Globus pallidus (tissue), 1 donor: ENCODE measurements around the gene OR2S2.
"Not testable (repeated sequence)": the region's sequence is repeated elsewhere in the genome, so short reads cannot be mapped to it uniquely, and the experiment has no call there.

Experiments
- DNase-seq: peaks from one replicate; pipeline ENCODE4 v3.0.0-alpha.2; 2015; ENCODE audit warnings: low spot score

OR2S2 gene

DNA sequence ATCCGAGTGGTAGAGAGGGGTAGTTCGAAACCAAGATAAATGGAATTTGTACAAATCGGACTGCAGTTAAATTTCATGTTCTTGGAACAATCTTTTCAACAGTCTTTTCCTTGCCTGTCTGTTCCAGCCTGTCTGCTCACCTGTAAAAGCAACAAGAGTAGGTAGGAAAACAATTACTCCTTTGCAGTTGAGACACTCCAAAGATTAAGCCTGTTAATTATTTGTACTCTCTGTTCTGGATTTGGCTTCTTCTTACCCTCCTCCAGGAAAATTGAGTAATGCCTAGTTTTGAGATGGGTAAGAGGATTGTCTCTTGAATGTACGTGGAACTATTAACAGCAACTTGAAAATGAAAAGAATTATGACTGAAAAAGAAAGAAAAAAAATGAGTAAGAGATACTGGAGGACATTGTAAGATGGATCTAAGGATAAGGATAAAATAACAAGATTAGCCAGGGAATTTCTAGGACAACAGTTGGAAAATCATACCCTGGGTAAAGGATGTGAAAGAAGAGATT, 24.3 kb downstream of the OR2S2 start:
- no peak for DNase-seq

DNA sequence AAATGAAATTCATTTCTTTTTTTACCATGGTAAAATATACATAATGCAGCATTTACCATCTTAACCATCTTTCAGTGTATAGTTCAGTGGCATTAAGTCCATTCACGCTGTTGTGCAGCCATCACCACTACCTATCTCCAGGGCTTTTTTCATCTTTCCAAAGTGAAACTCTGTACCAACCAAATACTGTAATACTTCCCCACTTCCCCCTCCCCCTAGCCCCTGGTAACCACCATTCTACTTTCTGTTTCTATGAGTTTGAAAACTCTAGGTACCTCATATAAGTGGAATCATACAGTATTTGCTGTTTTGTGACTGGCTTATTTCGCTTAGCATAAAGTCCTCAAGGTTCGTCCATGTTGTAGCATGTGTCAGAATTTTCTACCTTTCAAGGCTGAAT, 25.2 kb downstream of the OR2S2 start:
- no peak for DNase-seq

GRCh38 chr9:35930989-35931388, 27.0 kb downstream of the OR2S2 start:
- DNase-seq = no peak

DNA sequence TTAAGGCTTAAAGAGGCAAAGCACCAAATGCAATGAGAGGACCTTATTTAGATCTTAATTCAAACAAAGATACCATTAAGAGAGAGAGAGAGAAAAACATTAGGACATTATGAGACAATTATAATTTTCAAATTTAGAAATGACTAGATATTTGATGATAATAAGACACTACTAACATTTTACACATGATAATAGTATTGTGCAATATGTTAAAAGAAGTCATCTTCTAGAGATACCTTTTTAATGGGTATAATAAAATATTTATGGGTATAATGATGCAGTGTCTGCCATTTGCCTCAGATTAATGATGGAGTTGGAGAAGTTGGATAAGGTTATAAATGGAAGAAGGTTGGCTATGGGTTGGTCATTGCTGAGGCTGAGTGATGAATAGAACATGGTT, 27.4 kb downstream of the OR2S2 start:
- no peak for DNase-seq

GRCh38 chr9:35929453-35929718, 28.6 kb downstream of the OR2S2 start:
- DNase-seq = no peak

- no peak for DNase-seq
Measured at GRCh38 chr9:35928591-35929452, 29.1 kb downstream of the OR2S2 start.

DNA sequence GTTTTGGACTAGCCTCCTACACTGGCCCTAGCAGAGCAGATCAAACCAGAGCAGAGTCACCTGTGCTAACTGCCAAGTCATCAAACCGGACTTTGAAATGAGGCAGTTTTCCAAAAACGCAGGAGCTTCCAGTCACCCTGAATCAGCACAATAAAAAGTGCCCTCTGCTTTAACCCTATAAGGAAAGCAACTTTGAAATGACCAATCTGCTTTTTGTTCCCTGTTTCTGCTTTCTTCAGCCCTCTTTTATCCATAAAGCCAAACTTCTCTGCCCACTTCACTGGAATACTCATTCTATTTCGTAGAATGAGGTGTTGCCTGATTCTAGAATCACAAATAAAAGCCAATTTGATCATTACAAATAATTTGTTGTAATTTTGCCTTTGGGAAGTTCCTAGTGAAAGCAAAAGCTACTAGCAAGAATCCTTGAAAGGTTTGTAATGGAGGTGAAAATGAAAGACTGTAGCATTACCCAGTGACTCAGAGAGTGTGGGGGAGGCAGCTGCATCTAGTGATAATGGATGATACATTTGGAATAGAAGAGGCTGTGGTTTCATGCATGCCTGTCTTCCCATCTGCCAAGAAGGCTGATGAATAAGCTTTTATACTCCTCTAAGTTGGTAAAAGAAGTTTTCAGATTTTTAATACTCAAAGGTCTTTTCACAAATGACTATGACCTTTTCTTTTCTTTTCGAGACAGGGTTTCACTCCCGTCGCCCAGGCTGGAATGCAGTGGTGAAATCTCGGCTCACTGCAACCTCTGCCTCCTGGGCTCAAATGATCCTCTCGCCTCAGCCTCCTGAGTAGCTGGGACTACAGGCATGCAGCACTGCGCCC, 33.8 kb downstream of the OR2S2 start:
- DNase-seq = no peak

DNA sequence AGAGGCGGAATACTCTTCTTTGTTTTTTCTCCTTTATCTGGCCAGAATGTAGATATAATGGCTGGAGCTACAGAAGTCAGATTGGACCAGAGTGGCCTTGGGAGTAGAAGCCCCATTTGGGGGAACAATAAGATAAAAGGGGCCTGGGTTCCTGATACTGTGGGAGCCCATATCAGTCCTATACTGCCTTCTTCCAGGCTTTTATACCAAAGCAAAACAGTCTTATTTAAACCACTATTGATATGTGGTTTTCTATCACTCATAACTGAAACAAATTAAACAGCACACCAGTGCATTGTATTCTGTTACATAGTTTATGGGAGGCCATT, 34.4 kb downstream of the OR2S2 start:
- DNase-seq = no peak

DNA sequence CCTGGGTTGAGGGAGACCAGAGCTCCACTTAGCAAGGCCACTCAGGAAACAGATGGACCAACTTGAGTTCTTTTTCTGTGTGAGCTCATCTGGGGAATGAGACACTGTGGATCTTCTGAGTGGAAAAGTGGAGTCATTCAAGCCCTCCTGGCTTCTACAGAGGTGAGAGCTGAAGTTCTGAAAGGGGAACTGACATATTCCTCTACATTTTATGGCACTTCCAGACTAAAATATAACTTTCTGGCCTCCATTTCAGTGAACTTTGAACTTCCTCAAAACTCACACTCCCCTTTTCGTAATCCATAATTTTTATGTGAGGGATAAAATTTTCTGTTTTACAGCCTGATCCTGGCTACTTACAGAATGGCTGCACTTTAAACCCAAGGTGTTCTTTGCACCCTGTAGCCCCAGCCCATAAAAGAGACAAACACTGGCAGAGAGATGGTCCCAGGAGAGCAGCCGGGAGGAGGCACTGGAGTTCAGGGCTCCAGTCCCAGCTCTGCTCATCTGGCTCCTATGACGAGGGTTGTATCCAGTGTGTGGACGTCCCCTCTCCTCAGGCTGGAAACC, 37.8 kb downstream of the OR2S2 start:
- DNase-seq = no peak

DNA sequence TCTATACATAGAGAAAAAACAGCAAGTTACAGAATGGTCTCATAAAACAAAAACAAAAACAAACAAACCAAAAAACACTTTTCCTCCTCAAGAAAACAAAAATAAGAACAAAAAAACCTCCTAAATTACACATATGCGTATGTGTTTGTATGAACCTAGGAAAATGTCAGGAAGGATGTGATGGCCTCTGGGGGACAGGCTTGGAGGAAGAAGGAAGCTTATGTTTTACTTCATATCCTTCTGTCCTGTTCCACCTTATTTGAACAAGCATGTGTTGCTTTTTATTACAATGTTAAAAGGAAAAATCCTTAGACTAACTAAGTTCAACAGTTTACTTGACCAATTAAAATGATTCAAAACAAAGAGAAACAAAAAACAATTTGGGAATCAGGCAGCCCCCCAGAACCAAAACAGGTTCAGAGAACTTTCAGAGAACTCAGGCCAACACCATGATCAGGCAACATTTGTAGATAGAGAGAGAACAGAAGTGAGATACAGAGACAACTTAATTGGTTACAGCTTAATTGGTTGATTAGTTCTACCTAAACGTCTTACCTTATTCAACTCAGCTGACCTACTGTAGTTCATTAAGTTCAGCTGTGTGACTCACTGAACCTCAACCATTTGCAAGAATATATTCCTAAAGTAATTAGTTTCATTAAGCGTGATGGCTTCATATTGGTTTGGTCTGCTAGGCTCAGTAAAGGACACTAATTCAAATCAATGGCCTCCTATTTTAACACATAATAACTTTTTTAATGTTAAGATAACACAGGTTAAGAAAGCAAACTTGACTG, 38.5 kb downstream of the OR2S2 start:
- DNase-seq = no peak

DNA sequence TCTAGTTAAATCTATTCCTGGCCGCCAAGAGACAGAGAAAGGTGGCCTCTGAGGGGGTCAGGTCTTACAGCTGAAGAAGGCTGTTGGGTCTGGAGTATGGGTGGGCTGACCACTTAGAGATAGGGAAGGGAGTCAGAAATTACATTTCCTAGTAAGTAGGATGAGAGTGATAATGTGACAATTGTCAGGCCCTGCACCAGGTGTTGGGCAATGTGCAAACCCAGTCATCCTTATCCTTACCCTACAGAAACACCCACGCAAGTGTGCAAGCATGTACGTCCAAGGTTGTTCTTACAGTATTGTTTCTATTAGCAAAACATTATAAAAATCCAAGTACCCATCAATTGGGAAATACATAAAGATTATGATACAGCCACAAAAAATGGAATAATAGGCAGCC, 39.2 kb downstream of the OR2S2 start:
- DNase-seq = no peak

GRCh38 chr9:35917261-35917660, 40.7 kb downstream of the OR2S2 start:
- no peak for DNase-seq

- no peak for DNase-seq
Measured at GRCh38 chr9:35915681-35916294, 42.2 kb downstream of the OR2S2 start.

DNA sequence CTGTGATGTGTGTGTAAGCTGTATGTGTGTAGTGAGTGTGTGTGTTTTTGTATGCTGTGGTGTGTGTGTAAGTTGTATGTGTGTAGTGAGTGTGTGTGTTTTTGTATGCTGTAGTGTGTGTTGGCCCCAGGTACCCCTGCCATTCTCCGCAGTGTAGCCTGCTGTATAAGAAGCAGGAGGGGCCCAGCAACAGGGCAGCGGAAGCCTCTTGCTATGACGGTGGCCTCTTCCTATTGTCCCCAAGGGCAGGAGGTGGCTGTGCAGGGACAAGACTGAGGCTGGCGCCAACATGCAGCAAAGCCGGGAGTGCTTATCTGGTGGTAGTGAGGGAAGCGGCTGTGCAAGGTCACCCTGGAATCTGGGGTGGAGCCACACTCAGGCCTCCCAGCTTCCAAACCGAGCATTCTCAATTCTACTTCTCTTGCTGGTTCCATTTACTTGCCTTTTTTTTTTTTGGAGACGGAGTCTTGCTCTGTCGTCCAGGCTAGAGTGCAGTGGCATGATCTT, 43.6 kb downstream of the OR2S2 start:
- DNase-seq = no peak

GRCh38 chr9:35913429-35913828, 44.5 kb downstream of the OR2S2 start:
- DNase-seq = not testable (repeated sequence)

DNA sequence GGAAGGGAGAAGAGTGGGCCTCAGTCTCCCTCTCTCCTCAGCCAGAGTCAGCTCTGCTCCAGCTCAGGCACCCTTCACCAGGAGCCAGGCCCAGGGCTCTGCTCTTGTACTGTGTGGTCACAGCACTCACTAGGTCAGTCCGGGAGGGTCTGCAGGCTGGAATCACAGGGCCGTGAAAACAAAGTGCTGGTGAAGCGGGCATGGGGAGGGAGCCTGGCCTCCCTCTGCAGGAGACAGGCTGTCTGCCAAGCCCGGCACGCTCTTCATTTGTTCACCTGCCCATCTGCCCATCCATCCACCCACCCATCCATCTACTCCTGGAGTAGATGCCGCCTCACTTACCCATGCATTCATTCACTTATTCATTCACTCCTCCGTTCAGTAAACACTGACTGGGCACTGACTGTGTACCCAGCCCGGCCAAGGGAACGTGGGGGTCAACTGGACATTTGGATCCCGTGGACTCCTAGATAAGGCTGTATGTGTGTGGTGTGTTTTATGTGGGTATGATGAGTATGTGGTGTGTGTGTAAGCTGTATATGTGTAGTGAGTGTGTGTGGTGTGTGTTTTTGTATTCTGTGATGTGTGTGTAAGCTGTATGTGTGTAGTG, 45.1 kb downstream of the OR2S2 start:
- DNase-seq = no peak

- DNase-seq = no peak
Measured at GRCh38 chr9:35911690-35912089, 46.3 kb downstream of the OR2S2 start.

- no peak for DNase-seq
Measured at GRCh38 chr9:35910613-35911359, 47.2 kb downstream of the OR2S2 start.

DNA sequence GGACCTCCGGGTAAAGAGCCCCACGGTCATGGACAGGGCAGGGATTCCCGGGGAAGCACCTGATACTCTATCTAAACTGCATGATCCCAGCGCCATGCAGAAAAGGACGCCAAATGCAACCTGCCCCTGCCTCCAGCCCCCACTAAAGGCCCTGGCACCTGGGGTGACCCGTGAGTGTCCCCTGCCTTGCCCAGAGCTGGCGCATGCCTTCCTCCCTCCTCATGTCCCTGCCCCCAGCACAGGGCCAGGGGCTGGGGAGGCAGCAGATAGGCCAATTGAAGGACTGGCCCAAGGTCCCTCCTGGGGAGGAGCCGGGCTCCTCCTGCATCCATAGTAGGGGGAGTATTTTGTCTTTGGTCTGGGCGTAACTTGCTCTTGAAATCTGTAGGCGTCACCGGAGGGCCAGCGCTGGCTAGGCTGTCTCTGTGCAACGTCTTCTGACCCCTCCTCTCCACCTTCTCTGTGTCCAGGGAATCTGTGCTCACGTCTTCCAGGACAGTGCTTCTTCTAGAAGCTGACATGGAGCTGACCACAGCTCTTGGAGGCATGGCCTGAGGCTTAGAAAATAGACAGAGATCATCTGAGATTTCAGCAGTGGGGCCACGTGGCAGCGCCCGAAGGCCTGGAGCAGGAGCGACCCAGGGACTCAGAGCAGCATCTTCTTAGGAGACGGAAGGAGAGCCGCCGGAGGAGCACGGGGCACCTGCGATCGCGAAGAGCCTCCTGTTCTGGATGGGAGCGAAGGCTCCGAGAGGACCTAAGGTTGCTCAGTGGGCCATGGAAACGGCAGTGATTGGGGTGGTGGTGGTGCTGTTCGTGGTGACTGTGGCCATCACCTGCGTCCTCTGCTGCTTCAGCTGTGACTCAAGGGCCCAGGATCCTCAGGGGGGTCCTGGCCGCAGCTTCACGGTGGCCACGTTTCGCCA, 48.0 kb downstream of the OR2S2 start:
- no peak for DNase-seq
